Adrenal gland (tissue), 12 donors: ENCODE data around the gene ATP8A2. TPM values are rescaled to one million over a fixed set of nuclear protein-coding genes. Genes with fewer than 3 reads are reported as not detected.

ENCODE experiments used
- DNase-seq, 7 donors: peaks; one replicate each; pipeline ENCODE4 v3.0.0-alpha.2; 2019 to 2020
- H3K27ac ChIP-seq, 5 donors: fragments of 200-600 bp; sonication (generic) in 4 of 5; 1 replicate in 3 of 5; 2 replicates in 2 of 5; pipeline versions ENCODE4 v1.5.1 to v1.8.0; 2016 to 2020; ENCODE audit warnings: mild to moderate bottlenecking in 1 of 5
- H3K27me3 ChIP-seq: fragments of 200-600 bp; 2 replicates; pipeline ENCODE4 v1.8.0; 2021
- H3K36me3 ChIP-seq, 2 donors: fragments of 200-600 bp; replicated peaks in 1 of 2; 1 replicate in 1 of 2; 2 replicates in 1 of 2; pipeline versions ENCODE4 v1.5.1 to v1.8.0; 2018 to 2022
- H3K4me1 ChIP-seq, 2 donors: fragments of 200-600 bp; replicated peaks in 1 of 2; 1 replicate in 1 of 2; 2 replicates in 1 of 2; pipeline versions ENCODE4 v1.5.1 to v1.8.0; 2018 to 2021
- H3K4me3 ChIP-seq, 4 donors: fragments of 200-600 bp; sonication (generic) in 3 of 4; one replicate each; pipeline ENCODE4 v1.5.1; 2016 to 2018
- H3K9me3 ChIP-seq, 3 donors: fragments of 200-600 bp; sonication (generic) in 1 of 3; replicated peaks in 1 of 3; 1 replicate in 2 of 3; 2 replicates in 1 of 3; pipeline versions ENCODE4 v1.5.1 to v1.8.0; 2016 to 2021
- CTCF ChIP-seq, 6 experiments: fragments of 450-650 bp in 4 of 6; fragments of 200-600 bp in 2 of 6; sonication (generic) in 1 of 6; IDR thresholded peaks; 1 replicate in 5 of 6; 2 replicates in 1 of 6; pipeline versions ENCODE4 v1.5.1 to v1.8.0; 2016 to 2021; ENCODE audit warnings: antibody characterized with exemption in 6 of 6, mild to moderate bottlenecking in 2 of 6, moderate library complexity in 1 of 6
- POLR2A ChIP-seq, 2 donors: fragments of 450-650 bp; IDR thresholded peaks; one replicate each; pipeline ENCODE4 v1.6.1; 2017; ENCODE audit warnings: antibody characterized with exemption in 2 of 2, mild to moderate bottlenecking in 2 of 2, moderate library complexity in 1 of 2
- WGBS, 4 donors: extraction: QIAGEN DNeasy Blood & Tissue Kit in 2 of 4; methylation state at CpG; one replicate each; pipeline versions ENCODE4 v1.1.5 to v1.1.7; 2013 to 2017; 5-methylcytosine and 5-hydroxymethylcytosine counted together
- intact Hi-C, 2 donors: fragments of 100-400 bp; cut with DNase I; formaldehyde crosslinking; loops; one replicate each; pipeline versions ENCODE4 v1.14.1 to v1.15.0; 2022 to 2023
- polyA plus RNA-seq, 3 donors: library from polyadenylated mRNA; stranded (reverse); fragments of 200-250 nt in 2 of 3; fragments of 350-450 nt in 1 of 3; fragmentation: Illumina TruSeq in 1 of 3; extraction: RNeasy Lipid Tissue Mini Kit (QIAGEN cat#74804) in 1 of 3; gene quantifications; one replicate each; pipeline ENCODE4 v1.2.3, GENCODE V29; 2013 to 2014
- total RNA-seq, 9 donors: library from RNA; depleted of rRNA in 4 of 9; stranded (reverse); fragments of >200 nt in 4 of 9; fragments of 120-200 nt in 1 of 9; fragmentation: NEBNext Ultra II Directional in 1 of 9; extraction: Animal tissue kit (Norgen Biotek cat#: 25700) in 1 of 9; gene quantifications; one replicate each; pipeline versions ENCODE4 v1.1.0 to v1.2.4, GENCODE V29; 2013 to 2023
- donor health status: healthy with polysubstance abuse.
- donor health status: Bipolar disorder and iron deficiency.
- donor health status: DM: yes; HTN: yes; CAD: no.
- donor health status: DM: no; HTN: no; CAD: no.
- donor health status: DM: no; HTN: no; CAD: no.
- donor health status: DM: yes; HTN: yes; CAD: no.

ATP8A2 gene
- total and polyA plus RNA-seq, 12 donors, result 0.77 to 14.0 (median 4.3) TPM

GRCh38 chr13:25731037-25731436, 359.3 kb downstream of the ATP8A2 start:
- intact Hi-C loops, result no loop called here
- 87 to 98% (median 89%) methylated on average over 4 of the region's 4 CpGs for WGBS, 4 donors

GRCh38 chr13:25731536-25731935, 359.8 kb downstream of the ATP8A2 start:
- Histone ChIP-seq H3K4me1 (no peaks in the 10 kb centered on the region), H3K27ac (no peak overlapping the region), H3K9me3 (no peaks in the 10 kb centered on the region), H3K36me3 (no peaks in the 10 kb centered on the region), H3K27me3 (no peaks in the 10 kb centered on the region), H3K4me3 (no peak overlapping the region)
- TF ChIP-seq POLR2A (IDR thresholded peaks at IDR 0.05) (no peak), CTCF (IDR thresholded peaks at IDR 0.05) (no peak)
- 86 to 91% (median 88%) methylated on average over 4 of the region's 4 CpGs for WGBS, 4 donors
- intact Hi-C loops, result no loop called here
- no peak for DNase-seq

More at GRCh38 chr13:25731037-25731436, 359.3 kb downstream of the ATP8A2 start:
- Histone ChIP-seq H3K9me3 (no peaks in the 10 kb centered on the region), H3K36me3 (no peaks in the 10 kb centered on the region), H3K4me1 (no peaks in the 10 kb centered on the region), H3K27me3 (no peaks in the 10 kb centered on the region), H3K27ac (no peak overlapping the region), H3K4me3 (no peak overlapping the region)
- no peak for DNase-seq
- TF ChIP-seq POLR2A (IDR thresholded peaks at IDR 0.05) (no peak), CTCF (IDR thresholded peaks at IDR 0.05) (no peak)

DNA sequence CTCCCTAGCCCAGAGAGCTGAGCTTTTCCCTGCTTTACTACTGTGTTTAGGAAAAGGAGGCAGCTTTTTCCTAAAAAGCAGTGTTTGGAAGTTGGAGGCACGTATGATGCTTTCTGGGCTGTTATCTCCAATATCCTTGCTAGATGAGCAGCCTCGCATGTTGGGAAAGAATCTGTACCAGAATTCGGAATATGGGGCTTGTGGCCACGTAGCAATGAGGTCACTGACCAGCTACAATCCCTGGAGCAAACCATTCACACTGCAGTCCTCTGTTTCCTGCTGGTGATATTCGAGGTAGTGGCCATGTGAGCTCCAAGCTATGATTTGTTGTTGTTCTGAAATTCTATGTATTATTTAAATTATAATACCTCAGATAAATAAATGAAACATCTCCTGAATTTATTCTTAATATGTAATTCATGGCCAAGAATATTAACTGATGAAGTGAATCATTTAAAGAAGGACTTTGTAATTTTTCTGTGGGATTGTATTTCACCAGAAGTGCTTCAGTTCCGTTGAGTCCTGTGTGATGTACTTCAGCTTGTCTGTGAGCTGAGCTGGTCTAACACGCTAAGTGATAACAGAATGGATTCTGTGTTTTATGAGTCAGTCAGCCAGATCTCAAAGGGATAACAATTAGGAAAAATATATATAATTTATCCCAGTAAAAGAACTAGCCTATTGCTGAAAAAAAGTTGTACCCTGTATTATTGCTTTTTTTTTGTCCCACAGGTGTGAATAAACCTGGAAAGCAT, 360.5 kb downstream of the ATP8A2 start:
- 59 to 77% (median 71%) methylated on average over 7 of the region's 7 CpGs for WGBS, 4 donors
- H3K4me3 ChIP-seq, result no peak overlapping the region

DNA sequence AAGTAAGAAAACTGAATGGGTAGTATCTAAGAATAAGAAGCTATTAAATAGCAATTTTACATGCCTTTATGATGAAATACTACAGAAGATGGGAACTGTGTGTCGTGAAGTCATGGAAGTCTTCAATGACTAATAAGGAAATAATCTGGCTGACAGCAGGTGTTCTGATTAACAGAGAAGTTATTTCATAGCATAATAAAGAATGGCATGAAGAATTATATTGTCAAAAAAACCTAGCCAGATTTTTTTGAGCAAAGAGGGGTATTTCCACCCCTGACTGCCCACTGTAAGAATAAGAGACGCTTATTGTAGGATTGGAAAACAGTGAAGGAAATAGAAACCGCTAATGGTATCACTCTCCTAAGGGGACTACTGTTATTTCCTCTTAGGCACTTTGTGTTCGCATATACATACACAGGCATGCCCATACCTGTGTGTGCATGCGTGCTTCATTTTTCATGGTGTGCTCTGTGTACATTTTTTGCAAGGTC, 361.3 kb downstream of the ATP8A2 start:
- H3K4me1 ChIP-seq, result no peaks in the 10 kb centered on the region
- H3K27ac ChIP-seq, result no peak overlapping the region
- TF ChIP-seq CTCF (IDR thresholded peaks at IDR 0.05) (no peak), POLR2A (IDR thresholded peaks at IDR 0.05) (no peak)
- 89 to 93% (median 90%) methylated on average over 5 of the region's 5 CpGs for WGBS, 4 donors
- H3K36me3 ChIP-seq, result no peaks in the 10 kb centered on the region
- H3K27me3 ChIP-seq, result no peaks in the 10 kb centered on the region
- DNase-seq, result no peak
- no peak overlapping the region for H3K4me3 ChIP-seq
- intact Hi-C loops, result no loop called here
- no peaks in the 10 kb centered on the region for H3K9me3 ChIP-seq

More for the DNA sequence above, 360.5 kb downstream of the ATP8A2 start:
- H3K27ac ChIP-seq, result no peak overlapping the region
- DNase-seq, result no peak
- H3K4me1 ChIP-seq, result no peaks in the 10 kb centered on the region
- intact Hi-C loops, result no loop called here
- H3K9me3 ChIP-seq, result no peaks in the 10 kb centered on the region
- H3K36me3 ChIP-seq, result no peaks in the 10 kb centered on the region
- no peaks in the 10 kb centered on the region for H3K27me3 ChIP-seq
- TF ChIP-seq POLR2A (IDR thresholded peaks at IDR 0.05) (no peak), CTCF (IDR thresholded peaks at IDR 0.05) (no peak)
